Ishikawa (cell line): ENCODE results near the gene TMPRSS6.

Source experiments
- CEBPB ChIP-seq: IDR thresholded peaks from 2 replicates; pipeline ENCODE4 v1.6.1; 2012
- CREB1 ChIP-seq: IDR thresholded peaks from 2 replicates; pipeline ENCODE4 v1.6.1; 2012; ENCODE audit warnings: low read depth
- EGR1 ChIP-seq: IDR thresholded peaks from 2 replicates; pipeline ENCODE4 v1.6.1; 2012
- EP300 ChIP-seq: IDR thresholded peaks from 2 replicates; pipeline ENCODE4 v1.6.1; 2012; ENCODE audit warnings: borderline replicate concordance
- FOXM1 ChIP-seq: IDR thresholded peaks from 2 replicates; pipeline ENCODE4 v1.6.1; 2012; ENCODE audit warnings: low read depth, borderline replicate concordance
- MAX ChIP-seq: IDR thresholded peaks from 2 replicates; pipeline ENCODE4 v1.6.1; 2012
- NFIC ChIP-seq: IDR thresholded peaks from 2 replicates; pipeline ENCODE4 v1.6.1; 2012
- RAD21 ChIP-seq: IDR thresholded peaks from 2 replicates; pipeline ENCODE4 v1.6.1; 2012; ENCODE audit warnings: low read depth
- REST ChIP-seq: IDR thresholded peaks from 2 replicates; pipeline ENCODE4 v1.6.1; 2012; ENCODE audit warnings: low read depth, mild to moderate bottlenecking
- TAF1 ChIP-seq: IDR thresholded peaks from 2 replicates; pipeline ENCODE4 v1.6.1; 2012; ENCODE audit warnings: low read depth, mild to moderate bottlenecking
- TCF12 ChIP-seq: IDR thresholded peaks from 2 replicates; pipeline ENCODE4 v1.6.1; 2012; ENCODE audit warnings: low read depth
- TEAD4 ChIP-seq: IDR thresholded peaks from 2 replicates; pipeline ENCODE4 v1.6.1; 2012
- USF1 ChIP-seq: IDR thresholded peaks from 2 replicates; pipeline ENCODE4 v1.6.1; 2012
- YY1 ChIP-seq: IDR thresholded peaks from 2 replicates; pipeline ENCODE4 v1.6.1; 2012; ENCODE audit warnings: low read depth

Gene TMPRSS6

GRCh38 chr22:37144180-37144554 lies 34.7 kb upstream of the TMPRSS6 start:
- TF ChIP-seq RAD21 (no peak), MAX (no peak), USF1 (no peak), FOXM1 (no peak), NFIC (no peak), TAF1 (no peak), REST (no peak), YY1 (no peak), EGR1 (no peak), EP300 (no peak), CEBPB (no peak)

- TF ChIP-seq TCF12: no peak
- TF ChIP-seq MAX: no peak
- no peak for TF ChIP-seq TAF1
- TF ChIP-seq FOXM1: no peak
- TF ChIP-seq YY1: no peak
- TF ChIP-seq EGR1: no peak
- no peak for TF ChIP-seq TEAD4
- no peak for TF ChIP-seq RAD21
- TF ChIP-seq REST: no peak
Observed at GRCh38 chr22:37141971-37142370, 32.5 kb upstream of the TMPRSS6 start.

GRCh38 chr22:37141476-37141875 lies 32.0 kb upstream of the TMPRSS6 start:
- TF ChIP-seq RAD21: no peak
- no peak for TF ChIP-seq REST

GRCh38 chr22:37140686-37141323 lies 31.3 kb upstream of the TMPRSS6 start:
- TF ChIP-seq TCF12: no peak
- TF ChIP-seq REST: no peak
- no peak for TF ChIP-seq EP300
- TF ChIP-seq NFIC: no peak
- TF ChIP-seq YY1: no peak
- TF ChIP-seq MAX: no peak
- TF ChIP-seq RAD21: no peak
- TF ChIP-seq CEBPB: no peak
- no peak for TF ChIP-seq CREB1
- no peak for TF ChIP-seq USF1
- no peak for TF ChIP-seq FOXM1
- no peak for TF ChIP-seq EGR1
